K562 (cell line): ENCODE results near the gene VSIG10L. TPM values are rescaled to one million over a fixed set of nuclear protein-coding genes. Genes with fewer than 3 reads are reported as not detected.

Experiments
- ARID2 ChIP-seq: fragments of 450-650 bp; IDR thresholded peaks from 2 replicates; pipeline ENCODE4 v1.6.1; 2017; ENCODE audit warnings: antibody characterized with exemption, mild to moderate bottlenecking
- BCL6 ChIP-seq: fragments of 250-450 bp; sonication (Bioruptor Pico); IDR thresholded peaks from 2 replicates; pipeline ENCODE4 v1.4.0; 2020
- BRD4 ChIP-seq: fragments of 200-600 bp; sonication (generic); IDR thresholded peaks from 2 replicates; pipeline ENCODE4 v1.6.1; 2017; ENCODE audit warnings: inconsistent platforms
- CBX1 ChIP-seq: sonication (generic); IDR thresholded peaks from 2 replicates; pipeline ENCODE4 v1.6.1; 2016; ENCODE audit warnings: antibody characterized with exemption, low read depth, mild to moderate bottlenecking
- KDM5B ChIP-seq: fragments of 200-600 bp; sonication (generic); IDR thresholded peaks from 2 replicates; pipeline ENCODE4 v1.6.1; 2012; ENCODE audit warnings: low read depth, mild to moderate bottlenecking, moderate library complexity, low read length, control low read depth, inconsistent platforms; ENCODE audit not compliant: insufficient replicate concordance
- MGA ChIP-seq: fragments of 450-650 bp; IDR thresholded peaks from 2 replicates; pipeline ENCODE4 v1.6.1; 2016; ENCODE audit warnings: mild to moderate bottlenecking, moderate library complexity
- MLLT1 ChIP-seq, 2 experiments: fragments of 450-650 bp; IDR thresholded peaks; 2 replicates each; pipeline ENCODE4 v1.6.1; 2016
- TARDBP ChIP-seq: fragments of 450-650 bp; IDR thresholded peaks from 2 replicates; pipeline ENCODE4 v1.6.1; 2016
- TEAD4 ChIP-seq, 2 experiments: sonication (generic) in 1 of 2; formaldehyde crosslinking in 1 of 2; IDR thresholded peaks; 2 replicates each; pipeline versions ENCODE4 v1.6.1 to v1.8.0; 2012 to 2022; ENCODE audit warnings: borderline replicate concordance in 1 of 2, inconsistent platforms in 1 of 2, low read length in 1 of 2, mild to moderate bottlenecking in 1 of 2, missing genetic modification reagents in 1 of 2
- ZNF395 ChIP-seq: fragments of 200-800 bp; sonication (Bioruptor generic); IDR thresholded peaks from 2 replicates; pipeline ENCODE4 v1.6.1; 2017; ENCODE audit warnings: missing genetic modification characterization, missing compliant biosample characterization
- ZNF445 ChIP-seq: fragments of 250-450 bp; sonication (Bioruptor Pico); IDR thresholded peaks from 2 replicates; pipeline ENCODE4 v1.4.0; 2020; ENCODE audit warnings: low read depth, mild to moderate bottlenecking, moderate library complexity
- ZSCAN29 ChIP-seq: fragments of 450-650 bp; IDR thresholded peaks from 2 replicates; pipeline ENCODE4 v1.6.1; 2017
- polyA plus RNA-seq, 8 experiments: library from polyadenylated mRNA; depleted of rRNA in 4 of 8; stranded (reverse) in 5 of 8; unstranded in 3 of 8; fragments of >200 nt; fragmentation: Nextera tagmentation in 2 of 8; fragmentation: Illumina TruSeq in 1 of 8; extraction: Ambion mirVana in 2 of 8; extraction: Trizol in 1 of 8; gene quantifications; 2 replicates each; pipeline versions ENCODE4 v1.2.1 to v1.2.3, GENCODE V29; 2011 to 2014; ENCODE audit warnings: inconsistent platforms in 1 of 8, missing spikeins in 1 of 8
- total RNA-seq, 7 experiments: library from RNA; depleted of rRNA in 6 of 7; stranded (reverse); fragments of >200 nt in 6 of 7; fragmentation: Illumina TruSeq in 2 of 7; extraction: Trizol in 2 of 7; gene quantifications; 2 replicates each; pipeline versions ENCODE4 v1.2.1 to v1.2.3, GENCODE V29; 2011 to 2021; ENCODE audit warnings: low replicate concordance in 1 of 7

VSIG10L gene
- total and polyA plus RNA-seq, 9 of the 15 experiments (the other 6 are each of a cell fraction or from before 2014, with no cell fraction given): 1.1 to 7.6 (median 2.2) TPM

- TF ChIP-seq MGA (peak; percentile 33; the same call in 1 of the 2 replicates), ZNF445 (no peak), MLLT1 (IDR thresholded peaks at IDR 0.05) (peak; percentile 88 to 92), ZNF395 (CRISPR knock-in tag) (peak; percentile 11; the same call in 1 of the 2 replicates), ARID2 (peak; percentile 32; the same call in 1 of the 2 replicates), TARDBP (no peak), CBX1 (0 out of 2 replicates have a peak, but pooled peaks have one; percentile 38), KDM5B (peak; percentile 85), BCL6 (CRISPR knock-in tag) (no peak), BRD4 (peak; percentile 11; the same call in 1 of the 2 replicates), TEAD4 (IDR thresholded peaks at IDR 0.05; ENCODE audit: low read length) (0 out of 2 replicates have a peak, but pooled peaks have one; percentile 1), TEAD4 (CRISPR knock-in tag; IDR thresholded peaks at IDR 0.05; ENCODE audit: borderline replicate concordance) (no peak), ZSCAN29 (peak; percentile 76; the same call in 1 of the 2 replicates)
Observed at GRCh38 chr19:51366389-51367254, 24.7 kb upstream of the VSIG10L start (continued).
